Keratinocyte (primary cell): ENCODE measurements around the gene BMPER. TPM values are rescaled to one million over a fixed set of nuclear protein-coding genes. Genes with fewer than 3 reads are reported as not detected.

ENCODE experiments used
- DNase-seq: peaks from one replicate; pipeline ENCODE4 v3.0.0-alpha.2; 2011; ENCODE audit warnings: low read depth, missing footprints, low spot score
- FAIRE-seq: peaks from 2 replicates; lab custom pipeline; 2011; peaks lifted over from hg19 to GRCh38; lab: Jason Lieb, UNC
- H2AFZ ChIP-seq: 2 replicates; pipeline ENCODE4 v1.6.0; 2012; ENCODE audit warnings: low read length, control low read depth, inconsistent platforms; ENCODE audit not compliant: control insufficient read depth
- H3K27ac ChIP-seq: 2 replicates; pipeline ENCODE4 v1.5.1; 2011; ENCODE audit warnings: low read length; ENCODE audit not compliant: control insufficient read depth, insufficient read depth
- H3K27me3 ChIP-seq: 3 replicates; pipeline ENCODE4 v1.6.0; 2011; ENCODE audit warnings: low read length; ENCODE audit not compliant: control insufficient read depth, insufficient read depth; ENCODE audit errors: extremely low read depth
- H3K36me3 ChIP-seq, 2 experiments: 2 replicates in 1 of 2; 3 replicates in 1 of 2; pipeline ENCODE4 v1.5.1; 2011; ENCODE audit warnings: low read length in 2 of 2, mild to moderate bottlenecking in 1 of 2; ENCODE audit not compliant: control insufficient read depth in 2 of 2, insufficient read depth in 2 of 2; ENCODE audit errors: extremely low read depth in 1 of 2
- H3K4me1 ChIP-seq: 3 replicates; pipeline ENCODE4 v1.5.1; 2011; ENCODE audit warnings: low read length; ENCODE audit not compliant: control insufficient read depth, insufficient read depth; ENCODE audit errors: extremely low read depth
- H3K4me2 ChIP-seq: 3 replicates; pipeline ENCODE4 v1.6.0; 2011; ENCODE audit warnings: low read depth, low read length; ENCODE audit not compliant: control insufficient read depth, insufficient read depth; ENCODE audit errors: extremely low read depth
- H3K4me3 ChIP-seq, 3 experiments: fragments of 200-600 bp in 1 of 3; sonication (generic) in 1 of 3; 2 replicates in 2 of 3; 3 replicates in 1 of 3; pipeline ENCODE4 v1.5.1; 2011 to 2016; ENCODE audit warnings: low read length in 3 of 3, mild to moderate bottlenecking in 3 of 3, control low read depth in 2 of 3, inconsistent platforms in 1 of 3, low read depth in 1 of 3, mixed read lengths in 1 of 3, mixed run types in 1 of 3, moderate library complexity in 1 of 3; ENCODE audit not compliant: control insufficient read depth in 2 of 3, insufficient read depth in 2 of 3; ENCODE audit errors: extremely low read depth in 1 of 3
- H3K79me2 ChIP-seq: 2 replicates; pipeline ENCODE4 v1.6.0; 2012; ENCODE audit warnings: low read length; ENCODE audit not compliant: control insufficient read depth, insufficient read depth
- H3K9ac ChIP-seq: 3 replicates; pipeline ENCODE4 v1.6.0; 2011; ENCODE audit warnings: low read length; ENCODE audit not compliant: control insufficient read depth, insufficient read depth; ENCODE audit errors: extremely low read depth
- H3K9me1 ChIP-seq: 3 replicates; pipeline ENCODE4 v1.6.0; 2011; ENCODE audit warnings: low read length; ENCODE audit not compliant: control insufficient read depth, insufficient read depth; ENCODE audit errors: extremely low read depth
- H3K9me3 ChIP-seq: 2 replicates; pipeline ENCODE4 v1.5.1; 2012; ENCODE audit warnings: low read depth, low read length; ENCODE audit not compliant: control insufficient read depth
- H4K20me1 ChIP-seq: 3 replicates; pipeline ENCODE4 v1.6.0; 2011; ENCODE audit warnings: low read length; ENCODE audit not compliant: control insufficient read depth, insufficient read depth; ENCODE audit errors: extremely low read depth
- EZH2 ChIP-seq: IDR thresholded peaks from one replicate; pipeline ENCODE4 v1.6.1; 2012; ENCODE audit warnings: inconsistent platforms, mild to moderate bottlenecking, low read length, moderate library complexity
- dilution Hi-C: fragments of 300-500 bp; cut with MboI; formaldehyde crosslinking; loops from one replicate; pipeline ENCODE4 v1.7.0; 2020; ENCODE audit warnings: low sequenced_read_pairs; ENCODE audit not compliant: extremely low pct_ligation_motif_present
- polyA plus RNA-seq, 5 experiments: library from polyadenylated mRNA; depleted of rRNA in 3 of 5; stranded (reverse) in 3 of 5; stranded (forward) in 1 of 5; unstranded in 1 of 5; fragments of >200 nt; gene quantifications; 1 replicate in 1 of 5; 2 replicates in 3 of 5; 3 replicates in 1 of 5; pipeline versions ENCODE4 v1.2.1 to v1.2.3, GENCODE V29; 2011 to 2012; ENCODE audit warnings: missing spikeins in 2 of 5, low read depth in 1 of 5, low replicate concordance in 1 of 5
- TF ChIP-seq, protein P1 (sequence below), 3 experiments: IDR thresholded peaks in 1 of 3; conservative IDR thresholded peaks in 1 of 3; optimal IDR thresholded peaks in 1 of 3; 2 replicates in 2 of 3; 3 replicates in 1 of 3; pipeline versions ENCODE3 to v1.5.1; 2011; ENCODE audit warnings: low read length in 3 of 3, mild to moderate bottlenecking in 3 of 3, moderate library complexity in 2 of 3, control low read depth in 1 of 3, inconsistent platforms in 1 of 3; ENCODE audit not compliant: insufficient read depth in 2 of 3; ENCODE audit errors: extremely low read depth in 1 of 3

Gene BMPER
- polyA plus RNA-seq, 1 donor (not counting 4 experiments of a cell fraction or from before 2014, with no cell fraction given), result 0.67 TPM

- Histone ChIP-seq H4K20me1 (no peaks in the 10 kb centered on the region), H2AFZ (no peak overlapping the region), H3K27ac (no peak overlapping the region), H3K79me2 (no peaks in the 10 kb centered on the region), H3K9me1 (no peaks in the 10 kb centered on the region), H3K4me1 (no peaks in the 10 kb centered on the region), H3K9me3 (no peaks in the 10 kb centered on the region), H3K36me3 (no peaks in the 10 kb centered on the region), H3K4me3 (no peak overlapping the region), H3K4me2 (no peak overlapping the region), H3K27me3 (peaks cover 1% of the 10 kb centered on the region), H3K9ac (no peak overlapping the region)
- dilution Hi-C loops, result no loop called here
- DNase-seq, result no peak
- TF ChIP-seq EZH2, result no peak
- TF ChIP-seq, protein P1, sequence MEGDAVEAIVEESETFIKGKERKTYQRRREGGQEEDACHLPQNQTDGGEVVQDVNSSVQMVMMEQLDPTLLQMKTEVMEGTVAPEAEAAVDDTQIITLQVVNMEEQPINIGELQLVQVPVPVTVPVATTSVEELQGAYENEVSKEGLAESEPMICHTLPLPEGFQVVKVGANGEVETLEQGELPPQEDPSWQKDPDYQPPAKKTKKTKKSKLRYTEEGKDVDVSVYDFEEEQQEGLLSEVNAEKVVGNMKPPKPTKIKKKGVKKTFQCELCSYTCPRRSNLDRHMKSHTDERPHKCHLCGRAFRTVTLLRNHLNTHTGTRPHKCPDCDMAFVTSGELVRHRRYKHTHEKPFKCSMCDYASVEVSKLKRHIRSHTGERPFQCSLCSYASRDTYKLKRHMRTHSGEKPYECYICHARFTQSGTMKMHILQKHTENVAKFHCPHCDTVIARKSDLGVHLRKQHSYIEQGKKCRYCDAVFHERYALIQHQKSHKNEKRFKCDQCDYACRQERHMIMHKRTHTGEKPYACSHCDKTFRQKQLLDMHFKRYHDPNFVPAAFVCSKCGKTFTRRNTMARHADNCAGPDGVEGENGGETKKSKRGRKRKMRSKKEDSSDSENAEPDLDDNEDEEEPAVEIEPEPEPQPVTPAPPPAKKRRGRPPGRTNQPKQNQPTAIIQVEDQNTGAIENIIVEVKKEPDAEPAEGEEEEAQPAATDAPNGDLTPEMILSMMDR (optimal IDR thresholded peaks at IDR 0.05 in 1 of 3, IDR thresholded peaks at IDR 0.05 in 1 of 3, conservative IDR thresholded peaks at IDR 0.05 in 1 of 3; ENCODE audit: extremely low read depth in 1 of 3, insufficient read depth in 2 of 3, low read length in 3 of 3), result no peak
- no peak for FAIRE-seq
These were observed 234.7 kb downstream of the BMPER start for GRCh38 chr7:34140066-34140465.

DNA sequence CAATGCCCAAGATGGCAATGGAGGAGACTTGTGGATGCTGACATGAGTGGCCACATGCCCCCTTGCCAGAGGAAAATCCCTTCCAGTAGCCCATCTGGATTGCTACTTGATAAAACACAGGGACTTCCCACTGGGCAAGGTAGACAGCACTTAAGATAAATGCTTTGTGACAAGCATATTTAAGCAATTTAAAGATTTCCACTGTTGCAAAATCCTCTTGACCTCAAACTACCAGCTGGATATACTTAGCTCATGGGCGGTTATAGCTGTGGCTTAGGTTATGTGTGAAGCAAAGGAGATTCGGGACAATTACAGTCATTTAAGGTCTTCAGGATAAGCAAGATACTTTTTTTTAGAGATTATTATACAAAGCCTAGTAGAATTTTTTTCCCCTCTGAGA, 238.1 kb downstream of the BMPER start:
- no peak overlapping the region for H3K27ac ChIP-seq
- H3K9me1 ChIP-seq, result no peaks in the 10 kb centered on the region
- no peaks in the 10 kb centered on the region for H3K9me3 ChIP-seq
- DNase-seq, result no peak
- H3K36me3 ChIP-seq, result no peaks in the 10 kb centered on the region
- H3K4me2 ChIP-seq, result no peak overlapping the region
- no peak for FAIRE-seq
- no peak for TF ChIP-seq EZH2
- TF ChIP-seq, protein P1 (optimal IDR thresholded peaks at IDR 0.05 in 1 of 3, IDR thresholded peaks at IDR 0.05 in 1 of 3, conservative IDR thresholded peaks at IDR 0.05 in 1 of 3; ENCODE audit: extremely low read depth in 1 of 3, insufficient read depth in 2 of 3, low read length in 3 of 3), result no peak
- no peaks in the 10 kb centered on the region for H4K20me1 ChIP-seq
- no peaks in the 10 kb centered on the region for H3K4me1 ChIP-seq
- H3K4me3 ChIP-seq, result no peak overlapping the region
- H3K79me2 ChIP-seq, result no peaks in the 10 kb centered on the region
- H3K9ac ChIP-seq, result no peak overlapping the region
- H2AFZ ChIP-seq, result no peak overlapping the region
- peaks cover 3% of the 10 kb centered on the region for H3K27me3 ChIP-seq
- dilution Hi-C loops, result no loop called here
